NCI-H82 treated with DMSO at 0.1 percent for 48 hours (cell line): Measurements from ENCODE around the gene SPINT4.
"Not testable (repeated sequence)": the region's sequence is repeated elsewhere in the genome, so short reads cannot be mapped to it uniquely, and the experiment has no call there.

Experiments
- DNase-seq: peaks from one replicate; lab custom pipeline; 2025; ENCODE audit not compliant: unreplicated experiment; lab: John Stamatoyannopoulos, UW

The SPINT4 gene

DNA sequence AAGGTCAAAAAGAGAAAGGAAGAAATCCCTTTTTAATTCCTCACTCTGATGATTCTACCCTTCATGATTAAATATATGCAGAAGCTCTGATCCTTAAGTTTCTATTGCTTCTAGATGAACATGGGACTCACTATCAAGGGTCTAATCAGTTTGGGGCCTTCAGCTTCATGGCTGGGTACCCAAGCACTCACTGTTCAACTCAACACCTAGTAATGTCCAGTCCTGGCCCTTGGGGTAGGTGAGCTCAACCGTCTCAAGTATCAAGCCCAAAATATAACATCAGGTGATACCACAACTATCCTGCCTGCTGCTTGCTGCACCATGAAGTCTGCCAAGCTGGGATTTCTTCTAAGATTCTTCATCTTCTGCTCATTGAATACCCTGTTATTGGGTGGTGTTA, at the start of gene SPINT4:
TSS of gene SPINT4 (plus strand) at position 301 of the 400 bp plus-strand sequence. CDS start at position 322, 21 bp downstream.
- no peak for DNase-seq

DNA sequence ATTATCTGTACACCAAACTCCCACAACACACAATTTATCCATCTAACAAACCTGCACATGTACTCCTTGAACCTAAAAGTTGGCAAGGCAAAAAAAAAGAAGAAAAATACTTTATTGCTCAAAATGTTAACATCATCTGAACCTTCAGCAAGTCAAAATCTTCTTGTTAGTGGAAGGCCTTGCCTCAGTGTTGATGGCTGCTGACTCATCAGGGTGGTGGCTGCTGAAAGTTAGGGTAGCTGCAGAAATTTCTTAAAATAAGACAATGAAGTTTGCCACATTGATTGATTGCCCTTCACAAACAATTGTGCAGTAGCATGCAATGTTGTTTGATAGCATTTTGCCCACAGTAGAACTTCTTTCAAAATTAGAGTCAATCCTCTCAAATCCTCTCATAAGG, 49.4 kb upstream of the SPINT4 start:
- DNase-seq: no peak

DNA sequence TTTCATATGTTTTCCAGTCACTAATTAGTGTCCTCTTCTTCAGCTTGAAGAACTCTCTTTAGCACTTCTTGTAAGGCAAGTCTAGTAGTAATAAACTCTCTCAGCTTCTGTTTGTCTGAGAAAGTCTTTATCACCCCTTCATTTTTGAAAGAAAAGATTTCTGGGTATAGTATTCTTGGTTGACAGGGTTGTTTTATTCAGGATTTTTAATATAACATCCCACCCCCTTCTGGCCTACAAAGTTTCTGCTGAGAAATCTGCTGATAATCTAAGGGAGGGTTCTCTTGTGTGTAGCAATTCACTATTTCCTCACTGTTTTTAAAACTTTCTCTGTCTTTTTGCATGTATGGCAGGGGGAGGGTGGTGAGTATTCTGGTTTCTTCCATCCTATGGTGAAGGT, 42.5 kb upstream of the SPINT4 start:
- DNase-seq: no peak

DNA sequence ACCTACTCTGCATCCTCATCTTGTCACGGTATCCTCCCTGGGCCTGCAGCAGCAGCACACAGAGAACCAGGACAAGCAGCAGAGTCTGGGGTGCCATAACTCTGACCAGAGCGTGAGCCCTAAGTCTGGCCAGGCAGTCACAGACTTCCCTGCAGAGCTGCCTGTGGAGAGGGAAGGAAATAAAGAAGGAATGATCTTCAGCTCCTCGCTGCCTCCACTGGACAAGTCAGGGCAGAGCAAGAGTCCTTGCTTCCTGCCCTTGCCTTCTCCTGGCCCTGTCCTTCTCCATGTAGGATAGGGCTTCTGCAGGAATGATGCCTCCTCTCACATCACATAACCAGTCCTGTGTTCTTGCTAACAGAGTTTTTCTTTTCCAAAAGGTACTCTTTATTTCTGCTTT, 36.3 kb upstream of the SPINT4 start:
- no peak for DNase-seq

DNA sequence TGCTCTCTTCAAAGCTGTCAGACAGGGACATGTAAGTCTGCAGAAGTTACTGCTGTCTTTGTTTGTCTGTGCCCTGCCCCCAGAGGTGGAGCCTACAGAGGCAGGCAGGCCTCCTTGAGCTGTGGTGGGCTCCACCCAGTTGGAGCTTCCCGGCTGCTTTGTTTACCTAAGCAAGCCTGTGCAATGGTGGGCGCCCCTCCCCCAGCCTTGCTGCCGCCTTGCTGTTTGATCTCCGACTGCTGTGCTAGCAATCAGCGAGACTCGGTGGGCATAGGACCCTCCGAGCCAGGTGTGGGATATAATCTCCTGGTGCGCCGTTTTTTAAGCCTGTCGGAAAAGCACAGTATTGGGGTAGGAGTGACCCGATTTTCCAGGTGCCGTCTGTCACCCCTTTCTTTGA, 28.8 kb upstream of the SPINT4 start:
- DNase-seq: not testable (repeated sequence)

DNA sequence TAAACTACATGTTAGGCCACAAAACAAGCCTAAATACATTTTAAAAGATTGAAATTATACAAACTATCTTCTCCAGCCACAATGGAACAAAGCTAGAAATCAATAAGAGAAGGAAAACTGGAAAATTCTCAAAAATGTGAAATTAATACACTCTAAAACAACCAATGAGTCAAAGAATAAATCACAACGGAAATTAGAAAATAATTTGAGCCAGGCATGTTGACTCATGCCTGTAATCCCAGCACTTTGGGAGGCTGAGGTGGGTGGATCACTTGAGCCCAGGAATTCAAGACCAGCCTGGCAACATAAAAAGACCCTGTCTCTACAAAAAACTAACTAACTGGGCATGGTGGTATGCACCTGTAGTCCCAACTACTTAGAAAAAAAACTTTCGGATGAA, 26.7 kb upstream of the SPINT4 start:
- DNase-seq: no peak

DNA sequence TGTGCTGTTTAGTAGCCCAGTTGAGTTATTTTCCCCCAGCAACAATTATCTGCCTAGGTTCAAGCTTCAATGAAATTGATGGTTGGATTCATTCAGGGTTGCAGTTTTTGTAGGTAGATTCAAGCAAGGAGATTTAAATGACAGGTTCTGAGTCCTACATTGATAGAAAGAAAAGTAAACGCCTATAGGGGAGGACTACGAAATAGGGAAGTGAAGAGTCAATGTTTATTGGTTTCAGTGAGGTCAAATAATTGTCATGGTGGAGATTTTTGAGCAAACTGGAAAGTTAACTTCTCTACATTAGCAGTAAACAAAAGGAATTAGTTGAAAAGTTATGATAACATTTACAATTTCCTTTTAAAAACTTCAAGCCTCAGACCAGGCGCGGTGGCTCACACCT, 21.0 kb upstream of the SPINT4 start:
- DNase-seq: no peak

DNA sequence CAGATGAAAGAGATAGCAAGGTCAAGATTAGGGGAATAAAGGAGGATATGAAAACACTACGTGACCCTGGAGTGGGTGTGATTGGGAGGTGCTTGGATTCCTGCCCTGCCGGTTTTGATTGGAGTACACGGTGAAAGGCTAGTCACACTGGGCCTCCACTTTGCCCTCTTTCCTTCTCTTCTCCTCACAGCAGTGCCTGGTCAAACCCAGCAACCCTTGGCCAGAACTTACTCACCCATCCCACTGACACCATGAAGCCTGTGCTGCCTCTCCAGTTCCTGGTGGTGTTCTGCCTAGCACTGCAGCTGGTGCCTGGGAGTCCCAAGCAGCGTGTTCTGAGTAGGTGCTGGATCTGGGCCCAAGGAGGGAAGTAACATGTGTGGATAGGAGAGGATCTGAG, 20.3 kb upstream of the SPINT4 start, which contains the start of gene WFDC13:
TSS of gene WFDC13 (plus strand) at position 166 of the 400 bp plus-strand sequence. CDS start at position 252, 86 bp downstream.
- DNase-seq: no peak

DNA sequence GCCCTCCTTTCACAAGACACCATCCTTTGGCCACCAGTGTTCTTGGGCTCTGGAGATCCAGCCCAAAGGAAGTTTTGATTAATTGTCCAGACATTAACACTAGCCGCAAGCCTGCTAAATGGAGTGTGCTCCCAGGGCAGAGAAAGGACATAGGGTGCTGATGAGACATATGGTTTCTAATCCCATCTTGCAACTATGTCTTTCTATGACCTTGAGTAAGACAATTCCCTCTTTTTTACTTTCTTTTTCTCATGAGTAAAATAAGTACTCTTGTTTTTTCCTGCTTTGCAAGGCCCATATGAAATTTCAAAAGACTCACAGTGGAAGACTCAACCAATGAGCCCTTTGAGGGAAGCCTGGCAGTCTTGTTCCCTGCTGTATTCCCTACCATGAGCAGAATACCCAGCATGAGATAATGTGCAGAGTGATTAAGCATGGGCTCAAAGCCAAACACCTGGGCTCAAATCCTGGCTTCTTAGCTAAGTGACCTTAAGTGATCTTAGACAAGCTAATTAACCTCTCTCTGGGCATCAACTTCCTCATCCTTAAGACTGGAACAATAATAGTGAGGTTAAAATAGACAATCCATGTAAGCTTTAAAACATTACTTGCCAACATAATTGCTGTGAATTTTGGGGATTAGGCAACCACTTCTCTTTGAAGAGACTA, 17.0 kb upstream of the SPINT4 start, which contains the start of gene WFDC10B:
TSS of gene WFDC10B (minus strand) at position 51 of the 669 bp plus-strand sequence. CDS start 19,027 bp downstream, outside the sequence.
- peak; percentile 93 for DNase-seq

DNA sequence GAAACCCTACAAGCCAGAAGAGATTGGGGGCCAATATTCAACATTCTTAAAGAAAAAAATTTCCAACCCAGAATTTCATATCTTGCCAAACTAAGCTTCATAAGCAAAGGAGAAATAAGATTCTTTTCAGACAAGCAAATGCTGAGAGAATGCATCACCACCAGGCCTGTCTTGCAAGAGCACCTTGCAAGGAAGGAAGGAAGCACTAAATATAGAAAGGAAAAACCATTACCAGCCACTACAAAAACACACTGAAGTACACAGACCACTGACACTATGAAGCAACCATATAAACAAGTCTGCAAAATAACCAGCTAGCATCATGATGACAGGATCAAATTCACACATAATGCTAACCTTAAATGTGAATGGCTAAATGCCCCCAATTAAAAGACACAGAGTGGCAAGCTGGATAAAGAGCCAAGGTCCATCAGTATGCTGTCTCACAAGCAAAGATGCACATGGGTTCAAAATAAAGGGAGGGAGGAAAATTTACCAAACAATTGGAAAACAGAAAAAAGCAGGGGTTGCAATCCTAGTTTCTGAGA, 5.9 kb upstream of the SPINT4 start:
- DNase-seq: not testable (repeated sequence)

DNA sequence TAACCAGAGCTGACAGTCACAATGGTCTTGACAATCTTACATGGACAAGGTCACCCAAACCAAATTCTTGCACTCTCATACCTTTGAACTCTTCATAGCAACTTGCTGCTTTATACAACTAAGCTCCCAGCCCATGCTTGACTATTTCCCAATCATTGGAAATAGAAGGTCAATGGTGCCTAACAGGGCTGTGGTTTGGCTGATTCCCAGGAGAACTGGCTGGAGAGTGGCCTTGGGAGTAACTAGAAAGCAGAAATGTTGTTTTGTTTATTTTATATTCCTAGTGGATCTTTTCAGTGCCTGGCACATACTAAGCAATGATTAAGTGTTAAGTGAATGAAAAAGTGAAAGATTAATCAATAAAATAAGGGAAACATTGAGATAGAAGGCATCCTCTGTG, 3.0 kb downstream of the SPINT4 start:
- DNase-seq: no peak

DNA sequence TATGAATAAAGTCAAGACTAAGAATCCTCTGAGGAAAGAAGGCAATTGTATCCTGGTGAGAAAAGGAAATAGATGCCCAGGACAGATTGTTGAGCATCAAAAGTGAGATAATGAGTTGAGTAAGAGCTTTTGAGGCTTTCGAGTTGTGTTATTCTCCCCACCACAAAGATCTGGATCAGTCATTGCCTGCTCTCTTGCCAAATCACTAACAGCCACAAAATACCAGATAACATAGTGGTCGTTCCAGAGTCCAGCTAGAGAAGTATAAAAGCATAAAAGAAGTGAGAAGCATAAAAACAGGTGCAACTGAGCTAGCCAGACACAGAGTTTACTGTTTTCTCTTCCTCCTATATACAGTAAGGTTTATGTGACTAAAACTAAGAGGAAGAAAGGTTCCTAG, 4.9 kb downstream of the SPINT4 start:
- no peak for DNase-seq

DNA sequence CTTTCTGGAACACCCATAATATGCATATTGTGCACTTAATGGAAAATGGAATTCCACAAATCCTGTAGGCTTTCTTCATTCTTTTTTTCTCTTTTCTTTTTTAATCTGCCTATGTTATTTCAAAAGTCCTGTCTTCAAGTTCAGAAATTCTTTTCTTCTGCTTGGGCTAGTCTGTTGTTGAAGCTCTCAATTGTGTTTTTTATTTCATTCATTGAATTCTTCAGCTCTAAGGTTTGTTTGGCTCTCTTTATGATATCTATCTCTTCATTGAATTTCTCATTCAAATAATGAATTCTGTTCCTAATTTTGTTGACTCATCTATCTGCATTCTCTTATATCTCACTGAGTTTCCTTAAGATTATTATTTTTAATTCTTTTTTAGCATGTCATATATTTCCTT, 10.1 kb downstream of the SPINT4 start:
- no peak for DNase-seq

DNA sequence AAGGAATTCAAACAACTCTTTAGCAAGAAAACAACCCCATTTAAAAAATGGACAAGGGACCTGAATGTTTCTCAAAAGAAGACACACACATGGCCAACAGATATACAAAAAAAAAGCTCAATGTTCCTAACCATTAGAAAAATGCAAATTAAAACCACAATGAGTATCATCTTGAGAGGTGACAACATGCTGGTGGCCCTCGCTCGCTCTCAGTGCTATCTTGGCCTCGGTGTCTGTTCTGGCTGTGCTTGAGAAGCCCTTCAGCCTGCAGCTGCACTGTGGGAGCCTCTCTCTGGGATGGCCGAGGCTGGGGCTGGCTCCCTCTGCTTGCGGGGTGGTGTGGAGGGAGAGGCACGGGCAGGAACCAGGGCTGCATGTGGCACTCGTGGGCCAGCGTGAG, 13.4 kb downstream of the SPINT4 start:
- no peak for DNase-seq

DNA sequence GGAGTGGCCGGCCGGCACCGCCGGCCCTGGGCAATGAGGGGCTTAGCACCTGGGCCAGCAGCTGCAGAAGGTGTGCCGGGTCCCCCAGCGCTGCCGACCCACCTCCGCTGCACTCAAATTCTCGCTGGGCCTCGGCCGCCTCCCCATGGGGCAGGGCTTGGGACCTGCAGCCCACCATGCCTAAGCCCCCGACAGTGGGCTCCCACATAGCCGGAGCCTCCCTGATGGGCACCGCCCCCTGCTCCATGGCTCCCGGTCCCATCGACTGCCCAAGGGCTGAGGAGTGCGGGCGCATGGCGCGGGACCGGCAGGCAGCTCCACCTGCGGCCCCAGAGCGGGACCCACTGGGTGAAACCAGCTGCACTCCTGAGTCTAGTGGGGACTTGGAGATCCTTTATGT, 13.8 kb downstream of the SPINT4 start:
- no peak for DNase-seq

DNA sequence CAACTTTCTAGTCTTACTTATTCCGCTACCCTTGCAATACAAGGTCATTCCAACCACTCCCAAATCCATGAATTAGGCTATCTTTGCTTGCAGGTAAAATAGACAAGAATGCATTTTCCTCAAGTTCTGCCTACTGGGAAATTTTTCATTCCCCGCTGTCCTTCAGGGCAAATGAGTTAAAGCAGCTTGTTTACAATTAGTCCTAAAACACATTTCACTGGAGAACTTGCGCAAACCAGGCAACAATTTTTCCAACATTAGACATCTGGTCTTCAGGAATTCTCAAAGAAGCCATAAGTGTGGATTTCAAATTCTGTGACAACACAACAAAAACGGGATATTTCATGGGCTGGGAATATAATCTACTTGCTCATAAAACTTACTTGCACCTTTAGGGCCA, 20.4 kb downstream of the SPINT4 start:
- no peak for DNase-seq

DNA sequence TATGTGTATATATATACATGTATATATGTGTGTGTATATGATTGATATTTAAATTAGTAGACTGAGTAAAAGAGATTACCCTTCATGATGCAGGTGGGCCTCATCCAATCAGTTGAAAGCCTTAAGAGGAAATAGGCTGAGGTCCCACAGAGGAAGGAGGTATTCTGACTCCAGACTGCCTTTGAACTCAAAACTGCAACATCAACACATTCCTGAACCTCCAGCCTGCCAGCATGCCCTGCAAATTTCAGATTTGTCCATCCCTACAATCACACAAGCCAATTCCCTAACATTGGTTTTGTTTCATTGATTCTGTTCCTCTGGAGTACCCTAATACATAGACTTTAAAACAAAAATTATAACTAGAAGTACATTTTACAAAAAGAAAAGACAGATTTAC, 22.9 kb downstream of the SPINT4 start:
- no peak for DNase-seq

DNA sequence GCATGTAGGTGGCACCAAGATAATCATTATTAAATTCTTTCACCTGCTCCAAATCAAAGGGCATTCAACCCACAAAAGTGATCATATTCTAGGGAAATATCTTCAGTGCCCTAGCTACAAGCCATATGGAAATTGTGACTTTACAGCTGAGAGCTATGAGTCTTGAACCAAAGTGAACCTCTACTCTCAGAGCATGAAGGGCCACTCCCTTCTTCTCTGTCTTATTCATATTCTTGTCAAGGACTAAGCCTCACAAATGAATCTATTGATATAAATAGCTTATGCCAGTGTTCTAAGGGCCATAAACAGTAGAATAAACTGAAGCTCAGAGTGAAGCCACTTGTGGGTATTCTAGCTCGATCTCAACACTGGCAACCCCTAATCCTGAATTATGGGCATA, 29.6 kb downstream of the SPINT4 start:
- DNase-seq: no peak

DNA sequence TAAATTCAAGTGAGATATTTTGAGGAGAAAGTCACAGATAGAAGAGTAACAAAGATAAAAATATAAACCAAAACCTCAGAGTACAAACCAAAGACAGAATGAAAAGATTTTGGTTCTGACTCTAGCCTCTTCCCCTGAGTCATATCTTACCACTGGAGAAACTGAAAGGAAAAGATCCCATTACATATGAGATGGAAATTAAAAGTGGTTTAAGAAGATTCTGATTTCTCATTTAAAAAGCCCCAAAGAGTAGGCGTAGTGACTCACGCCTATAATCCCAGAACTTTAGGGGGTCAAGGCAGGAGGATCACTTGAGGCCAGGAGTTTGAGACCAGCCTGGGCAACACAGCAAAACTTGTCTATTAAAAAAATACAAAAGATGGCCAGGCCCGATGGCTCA, 30.6 kb downstream of the SPINT4 start:
- DNase-seq: no peak

DNA sequence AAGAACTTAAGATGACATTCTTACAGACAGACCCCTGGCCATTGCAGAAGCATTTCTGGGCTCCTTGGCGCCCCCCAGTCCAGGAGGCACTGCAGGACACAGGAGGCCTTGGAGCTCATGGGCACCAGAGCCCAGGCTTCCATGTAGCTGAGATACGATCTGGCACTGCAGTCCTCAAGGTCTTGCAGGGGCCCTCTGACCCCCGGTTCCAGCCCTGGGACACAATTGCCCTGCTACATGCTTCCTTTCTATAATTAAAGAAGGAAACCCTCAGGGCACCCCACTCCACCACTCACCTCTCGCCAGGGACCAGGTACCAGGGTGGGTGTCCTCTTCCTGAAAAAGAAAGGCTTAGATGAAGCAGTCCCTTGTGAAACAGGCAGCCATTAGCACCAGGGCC, 35.9 kb downstream of the SPINT4 start:
- DNase-seq: no peak

DNA sequence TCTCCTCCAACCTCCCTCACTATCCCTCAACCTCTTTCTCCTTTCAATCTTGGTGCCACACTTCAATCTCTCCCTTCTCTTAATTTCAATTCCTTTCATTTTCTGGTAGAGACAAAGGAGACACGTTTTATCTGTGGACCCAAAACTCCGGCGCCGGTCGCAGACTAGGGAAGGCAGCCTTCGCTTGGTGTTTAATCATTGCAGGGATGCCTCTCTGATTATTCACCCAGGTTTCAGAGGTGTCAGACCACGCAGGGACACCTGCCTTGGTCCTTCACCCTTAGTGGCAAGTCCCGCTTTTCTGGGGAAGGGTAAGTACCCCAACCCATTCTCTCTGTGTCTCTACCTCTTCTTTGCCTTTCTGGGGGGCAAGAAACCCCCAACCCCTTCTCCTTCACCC, 37.8 kb downstream of the SPINT4 start:
- DNase-seq: not testable (repeated sequence)

DNA sequence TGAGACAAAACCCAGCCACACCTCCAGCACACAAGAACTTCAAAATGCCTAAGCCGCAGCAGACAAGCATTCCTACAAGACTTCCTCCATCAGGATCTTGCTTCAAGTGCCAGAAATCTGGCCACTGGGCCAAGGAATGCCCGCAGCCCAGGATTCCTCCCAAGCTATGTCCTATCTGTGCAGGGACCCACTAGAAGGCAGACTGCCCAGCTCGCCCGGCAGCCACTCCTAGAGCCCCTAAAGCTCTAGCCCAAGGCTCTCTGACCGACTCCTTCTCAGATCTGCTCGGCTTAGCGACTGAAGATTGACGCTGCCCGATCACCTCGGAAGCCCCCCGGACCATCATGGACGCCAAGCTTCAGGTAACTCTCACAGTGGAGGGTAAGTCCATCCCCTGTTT, 39.8 kb downstream of the SPINT4 start:
- DNase-seq: not testable (repeated sequence)
